ENCODE data around the gene BACE2.
"Not testable (repeated sequence)": the region's sequence is repeated elsewhere in the genome, so short reads cannot be mapped to it uniquely, and the experiment has no call there.

BACE2 gene

DNA sequence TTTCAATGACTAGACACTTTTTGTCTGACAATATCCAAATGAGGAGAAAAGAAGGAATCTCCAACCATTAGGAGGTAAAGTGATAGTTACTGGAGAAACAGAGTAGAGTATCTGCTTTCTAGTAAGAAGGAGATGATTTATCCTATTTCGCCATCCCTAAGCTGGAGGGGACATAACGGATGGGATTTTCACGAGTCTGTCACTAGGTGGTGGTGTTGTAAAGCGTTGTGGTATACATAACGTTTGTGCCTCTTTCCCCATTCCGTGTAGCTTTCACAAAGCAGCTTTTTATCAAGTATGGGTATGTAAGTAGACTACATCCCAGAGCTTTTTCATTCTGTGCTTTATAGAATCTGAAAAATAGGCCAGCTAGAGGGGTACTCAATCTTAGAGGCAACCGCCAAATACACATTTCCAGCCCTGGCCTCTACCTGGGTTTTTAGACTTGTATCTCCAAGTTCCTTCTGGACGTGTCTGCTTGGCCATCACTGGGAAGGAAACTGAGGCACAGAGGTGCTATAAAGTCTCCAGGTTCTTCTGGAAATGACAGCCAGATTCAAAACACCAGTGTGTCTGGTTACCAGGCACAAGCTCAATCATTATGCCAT is 115.4 kb downstream of the BACE2 start:
- no peak for DNase-seq

DNA sequence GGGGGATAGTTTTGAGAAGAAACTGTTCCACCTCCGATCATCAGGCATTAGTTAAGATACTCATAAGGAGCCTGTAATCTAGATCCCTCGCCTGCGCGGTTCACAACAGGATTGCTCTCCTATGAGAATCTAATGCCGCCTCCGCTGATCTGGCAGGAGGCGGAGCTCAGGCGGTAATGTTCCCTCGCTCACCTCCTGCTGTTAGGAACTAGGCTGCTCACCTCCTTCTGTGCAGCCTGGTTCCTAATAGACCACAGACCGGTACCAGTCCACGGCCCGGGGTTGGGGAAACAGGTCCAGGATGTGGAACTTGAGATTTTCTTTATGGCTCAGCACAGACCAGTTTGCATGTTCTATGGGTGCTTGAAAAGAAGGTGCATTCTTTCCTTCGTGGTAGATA is 121.5 kb downstream of the BACE2 start:
- DNase-seq = no peak

GRCh38 chr21:41290106-41290799 is 122.3 kb downstream of the BACE2 start:
- no peak for DNase-seq

GRCh38 chr21:41294548-41295231 is 126.7 kb downstream of the BACE2 start:
- DNase-seq = no peak

- no peak for DNase-seq
Measured at GRCh38 chr21:41295721-41296254, 127.8 kb downstream of the BACE2 start.

GRCh38 chr21:41302976-41303375 is 135.0 kb downstream of the BACE2 start:
- DNase-seq = no peak

DNA sequence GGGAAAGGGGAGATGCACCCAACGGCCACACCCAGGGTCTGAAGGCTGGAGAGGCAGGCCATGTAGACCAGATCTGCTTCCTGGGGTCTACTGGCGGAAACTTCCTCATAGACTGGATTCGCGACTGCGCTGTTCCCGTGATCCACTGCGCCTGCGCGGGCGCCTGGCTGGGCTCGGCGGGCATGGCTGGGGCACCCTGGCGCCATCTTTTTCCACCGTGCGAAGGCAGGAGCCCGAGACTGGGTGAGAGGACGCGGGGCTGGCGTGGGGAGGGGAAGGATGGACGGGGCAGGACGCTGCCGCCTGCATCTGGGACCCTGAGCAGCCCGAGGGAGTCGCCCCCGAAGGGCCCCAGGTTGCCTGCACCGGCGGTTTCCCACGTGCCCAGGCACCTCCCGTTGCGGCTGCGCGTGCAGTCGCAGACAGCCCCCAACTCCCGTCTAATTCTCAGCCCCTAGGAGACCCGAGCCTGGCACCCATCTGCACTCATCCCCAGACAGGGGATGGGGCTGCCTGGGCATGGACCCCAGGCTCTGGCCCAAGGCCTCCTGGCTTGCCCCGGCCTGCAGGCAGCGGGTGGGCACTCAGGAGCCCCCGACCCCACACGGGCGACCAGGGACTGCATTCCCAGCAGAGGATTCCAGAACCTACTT is 136.2 kb downstream of the BACE2 start:
- no peak for DNase-seq

GRCh38 chr21:41307219-41307618 is 139.3 kb downstream of the BACE2 start:
- no peak for DNase-seq

GRCh38 chr21:41313285-41314164 is 145.6 kb downstream of the BACE2 start:
- not testable (repeated sequence) for DNase-seq

DNA sequence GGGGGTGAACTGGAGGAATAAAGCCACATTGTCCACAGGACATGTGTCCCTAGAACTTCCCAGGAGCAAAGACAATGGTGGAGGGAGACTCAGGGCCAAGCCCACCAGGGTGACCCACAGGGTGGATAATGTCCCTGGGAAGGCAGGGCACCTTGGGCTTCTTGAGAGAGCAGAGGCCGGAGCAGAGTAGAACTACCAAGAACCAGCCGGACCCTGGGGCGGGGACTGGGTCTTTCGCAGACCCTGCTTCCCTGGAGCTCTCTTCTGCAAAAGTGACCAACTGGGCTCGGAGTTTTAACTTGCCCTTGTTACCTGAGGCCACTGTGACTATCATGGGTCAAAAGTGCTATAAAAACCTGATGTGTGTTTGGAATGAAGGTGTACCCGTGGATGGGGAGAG is 147.8 kb downstream of the BACE2 start:
- no peak for DNase-seq

DNA sequence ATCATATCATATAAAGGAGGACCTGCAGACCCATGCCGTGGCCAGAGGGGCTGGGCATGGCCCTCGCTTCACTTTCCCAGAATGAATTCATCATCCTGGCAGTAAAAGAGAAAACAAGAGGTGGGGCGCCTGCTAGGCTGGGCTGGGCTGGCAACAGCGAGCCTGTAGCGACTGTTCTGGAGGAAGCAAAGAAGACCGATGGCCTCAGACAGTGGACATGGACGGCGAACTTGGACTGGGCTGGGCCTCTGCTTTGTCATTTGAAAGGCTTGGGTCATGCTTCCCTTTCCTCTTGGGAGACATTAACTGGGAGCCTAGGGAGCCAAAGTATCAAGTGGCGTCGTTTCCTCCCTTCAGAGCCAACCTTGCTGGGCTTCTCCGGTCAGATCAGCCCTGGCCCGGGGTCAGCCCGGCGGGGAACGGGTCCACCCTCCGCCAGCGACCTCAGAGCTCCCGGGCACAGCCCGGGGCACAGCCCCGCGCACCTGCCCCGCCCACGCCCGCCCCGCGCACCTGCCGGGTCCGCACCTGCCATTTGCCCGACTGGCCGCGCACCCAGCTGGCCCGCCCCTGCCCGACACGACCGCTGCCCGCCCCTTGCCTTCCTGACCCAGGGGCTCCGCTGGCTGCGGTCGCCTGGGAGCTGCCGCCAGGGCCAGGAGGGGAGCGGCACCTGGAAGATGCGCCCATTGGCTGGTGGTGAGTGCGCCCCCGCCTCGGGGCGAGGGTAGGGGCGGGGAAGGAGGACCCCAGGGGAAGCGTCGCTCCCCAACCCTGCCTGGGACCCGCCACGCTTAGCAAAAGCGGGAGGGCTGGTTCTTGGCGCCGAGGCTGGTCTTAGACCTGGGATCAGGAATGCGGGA is 148.5 kb downstream of the BACE2 start, which contains the start of gene FAM3B:
Gene FAM3B (plus strand): TSS at position 602 of the 863 bp plus-strand sequence. CDS start 79 bp downstream, at position 681.
- no peak for DNase-seq

DNA sequence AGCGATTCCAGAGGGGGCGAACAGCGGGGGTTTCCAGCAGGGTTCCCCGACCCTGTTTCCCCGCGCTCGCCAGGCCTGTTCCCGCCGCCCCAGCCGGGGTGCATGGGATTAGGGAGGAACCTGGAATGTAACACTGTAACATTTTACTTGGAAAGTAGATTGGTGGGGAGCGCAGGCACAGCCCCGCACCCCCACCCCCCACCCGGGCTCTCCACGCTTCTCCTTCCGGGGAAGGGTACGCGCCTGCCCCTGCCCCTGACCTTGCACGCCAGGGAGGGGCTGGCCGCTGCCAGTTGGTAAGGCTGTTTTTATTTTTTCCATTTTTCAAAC is 149.1 kb downstream of the BACE2 start:
- DNase-seq = no peak

DNA sequence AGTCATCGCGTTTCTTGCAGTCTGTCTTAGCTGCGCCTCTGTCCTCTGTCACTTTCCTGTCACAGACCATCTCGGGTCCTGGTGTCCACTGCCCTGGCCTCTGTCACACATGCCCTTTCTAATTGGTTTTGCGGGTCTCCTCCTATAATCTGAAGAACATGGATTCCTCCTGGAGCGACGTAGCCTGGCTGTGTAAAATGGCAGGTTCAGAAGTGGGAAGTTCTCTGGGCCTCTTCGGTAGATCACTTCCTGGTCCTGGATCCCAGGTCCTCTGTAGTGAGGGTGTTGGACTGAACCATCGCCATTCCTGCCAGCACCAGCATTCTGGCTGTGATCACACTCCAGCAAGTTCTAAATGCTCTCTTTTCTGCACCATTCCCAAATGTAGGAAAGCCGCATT is 149.5 kb downstream of the BACE2 start:
- no peak for DNase-seq

DNA sequence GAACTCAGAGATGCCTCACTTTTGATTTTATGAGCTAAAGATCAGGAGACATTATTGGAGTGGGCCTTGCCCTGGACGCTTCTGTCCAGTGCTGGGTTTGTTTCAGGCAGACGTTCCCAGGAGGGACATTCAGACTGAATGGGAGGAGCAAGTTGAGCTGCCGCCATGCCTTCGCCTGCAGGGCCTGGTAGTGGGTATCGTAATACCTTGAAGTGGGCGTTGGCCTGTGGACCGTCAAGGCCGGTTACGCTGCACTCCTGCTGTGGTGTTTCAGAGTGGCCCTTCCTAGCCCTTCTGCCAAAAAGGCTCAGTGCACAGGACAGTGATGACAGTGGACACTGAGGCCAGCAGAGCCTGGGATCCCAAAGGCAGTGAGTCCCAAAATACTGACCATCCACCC is 150.3 kb downstream of the BACE2 start:
- no peak for DNase-seq

DNA sequence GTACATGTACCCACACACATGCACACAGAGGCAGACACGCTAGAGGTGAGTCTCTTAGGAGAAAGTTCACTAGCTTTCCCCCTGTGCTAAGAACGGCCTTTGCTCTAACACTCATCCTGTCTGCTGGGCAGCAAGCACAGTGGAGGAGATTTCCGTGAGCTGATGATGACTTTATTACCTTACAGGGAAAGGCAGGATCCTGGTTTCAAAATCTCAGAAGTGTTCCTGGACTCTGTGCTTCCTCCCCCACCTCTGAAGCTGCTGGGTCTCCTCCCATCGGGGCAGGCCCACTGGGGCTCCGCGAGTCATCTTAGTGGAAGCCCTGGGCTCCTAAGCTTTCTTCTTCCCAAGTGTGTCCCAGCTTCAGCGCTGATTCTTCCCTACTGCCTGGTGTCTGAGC is 151.3 kb downstream of the BACE2 start:
- no peak for DNase-seq

DNA sequence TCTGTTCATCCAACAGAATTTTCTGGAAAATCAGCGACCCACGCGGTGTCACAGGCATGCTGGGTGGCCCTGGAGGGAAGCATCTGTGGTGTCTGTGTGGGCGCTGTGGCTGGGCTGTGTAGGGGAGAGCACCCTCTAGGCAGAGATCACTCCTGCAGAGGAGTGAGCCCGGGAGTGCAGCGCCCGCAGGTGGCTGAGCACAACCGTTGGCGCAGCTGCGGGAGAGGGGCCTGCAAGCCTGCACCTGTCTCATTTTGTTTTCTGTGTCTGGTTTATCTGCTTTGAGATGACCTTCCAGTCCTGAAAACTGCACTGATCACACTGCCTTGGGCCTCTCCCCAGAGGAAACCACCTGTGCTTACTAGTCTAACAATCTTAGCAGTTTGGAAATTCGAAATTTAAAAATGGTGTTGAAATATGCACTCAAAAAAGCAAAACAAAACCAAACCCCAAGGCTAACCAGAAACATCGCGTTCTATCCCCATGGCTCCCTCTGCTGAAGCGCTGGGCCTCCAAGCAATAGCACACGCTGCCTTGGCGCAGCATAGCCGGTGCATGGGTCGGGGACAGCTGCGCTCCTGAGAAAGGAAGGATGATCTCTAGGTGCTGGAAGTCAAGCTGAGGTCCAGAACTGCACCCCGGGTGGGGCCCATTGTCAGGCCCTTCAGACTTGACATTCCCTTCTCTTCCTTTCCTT is 153.4 kb downstream of the BACE2 start:
- DNase-seq = no peak

- no peak for DNase-seq
Measured at GRCh38 chr21:41321908-41322495, 154.0 kb downstream of the BACE2 start.

GRCh38 chr21:41322496-41323382 is 154.8 kb downstream of the BACE2 start:
- no peak for DNase-seq

All from T1000 (cell line).